ENCODE measurements around the gene RIOK3.
"Not testable (repeated sequence)": the region's sequence is repeated elsewhere in the genome, so short reads cannot be mapped to it uniquely, and the experiment has no call there.

The RIOK3 gene

DNA sequence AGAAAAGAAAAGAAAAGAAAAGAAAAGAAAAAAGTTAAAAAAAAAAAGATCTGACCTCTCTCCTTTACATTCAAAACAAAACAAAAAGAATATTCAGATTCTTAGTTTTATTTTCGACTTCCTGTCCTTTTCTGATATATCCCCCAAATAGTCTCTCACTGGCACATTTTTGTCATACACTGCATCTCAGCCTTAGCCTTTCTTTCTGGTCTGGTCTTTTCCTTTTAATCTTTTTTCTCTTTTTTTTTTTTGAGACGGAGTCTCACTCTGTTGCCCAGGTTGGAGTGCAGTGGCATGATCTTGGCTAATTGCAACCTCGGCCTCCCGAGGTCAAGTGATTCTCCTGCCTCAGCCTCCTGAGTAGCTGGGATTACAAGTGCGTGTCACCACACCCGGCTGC is 1.6 kb upstream of the RIOK3 start:
- no peak for DNase-seq (ENCODE audit: low read depth)

DNA sequence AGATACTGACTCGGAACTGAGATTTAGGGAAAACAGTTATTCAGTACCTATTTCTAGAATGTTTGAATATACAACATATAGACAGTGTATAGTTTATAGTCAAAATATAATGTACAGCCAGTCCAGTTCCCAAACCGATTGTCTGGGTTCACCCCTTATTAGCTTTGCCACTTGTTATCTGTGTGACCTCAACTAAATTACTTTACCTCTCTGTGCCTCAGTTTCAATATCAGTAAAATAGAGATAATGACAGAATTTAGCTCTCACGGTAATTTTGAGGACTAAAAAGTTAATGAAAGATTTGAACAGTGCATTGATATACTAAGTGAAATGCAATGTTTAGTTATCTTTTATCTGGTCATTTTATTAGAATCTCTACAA is 750 bp upstream of the RIOK3 start:
- no peak for DNase-seq (ENCODE audit: low read depth)

DNA sequence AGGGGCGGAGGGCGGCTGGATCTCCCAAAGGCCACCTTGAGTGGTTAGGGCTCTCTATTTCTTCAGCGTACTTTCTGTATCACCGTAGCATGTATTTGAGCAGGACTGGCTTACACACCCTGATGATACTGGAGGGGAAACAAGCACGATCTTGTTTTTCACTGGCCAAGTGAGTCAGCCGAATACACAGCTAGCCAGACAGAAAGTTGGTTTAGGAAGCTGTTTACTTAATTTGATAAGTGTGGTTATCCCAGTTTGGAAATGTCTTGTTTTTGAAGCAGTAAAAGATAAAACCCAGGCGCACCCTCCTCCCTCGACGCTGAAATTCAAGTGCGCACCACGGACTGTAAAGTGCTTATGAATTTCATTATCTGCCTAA is 582 bp downstream of the RIOK3 start:
- no peak for DNase-seq (ENCODE audit: low read depth)

DNA sequence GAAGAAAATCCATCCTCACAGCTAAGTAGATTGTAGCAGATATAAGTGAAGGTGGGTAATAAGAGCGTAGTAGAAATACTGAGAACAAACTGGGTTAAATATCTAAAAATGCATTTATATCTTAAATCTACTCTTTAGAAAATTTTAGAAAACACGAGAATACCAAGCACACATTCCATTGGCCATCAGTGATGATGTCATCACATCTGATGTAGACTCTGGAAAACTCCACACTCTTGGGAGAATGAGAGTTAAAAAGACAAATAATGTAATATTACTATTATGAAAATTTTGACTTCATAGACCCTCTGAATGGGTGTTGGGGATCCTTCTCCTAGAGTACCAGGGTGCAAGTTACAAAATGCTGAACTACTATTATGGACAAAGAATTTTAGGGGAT is 3.7 kb downstream of the RIOK3 start:
- no peak for DNase-seq (ENCODE audit: low read depth)

DNA sequence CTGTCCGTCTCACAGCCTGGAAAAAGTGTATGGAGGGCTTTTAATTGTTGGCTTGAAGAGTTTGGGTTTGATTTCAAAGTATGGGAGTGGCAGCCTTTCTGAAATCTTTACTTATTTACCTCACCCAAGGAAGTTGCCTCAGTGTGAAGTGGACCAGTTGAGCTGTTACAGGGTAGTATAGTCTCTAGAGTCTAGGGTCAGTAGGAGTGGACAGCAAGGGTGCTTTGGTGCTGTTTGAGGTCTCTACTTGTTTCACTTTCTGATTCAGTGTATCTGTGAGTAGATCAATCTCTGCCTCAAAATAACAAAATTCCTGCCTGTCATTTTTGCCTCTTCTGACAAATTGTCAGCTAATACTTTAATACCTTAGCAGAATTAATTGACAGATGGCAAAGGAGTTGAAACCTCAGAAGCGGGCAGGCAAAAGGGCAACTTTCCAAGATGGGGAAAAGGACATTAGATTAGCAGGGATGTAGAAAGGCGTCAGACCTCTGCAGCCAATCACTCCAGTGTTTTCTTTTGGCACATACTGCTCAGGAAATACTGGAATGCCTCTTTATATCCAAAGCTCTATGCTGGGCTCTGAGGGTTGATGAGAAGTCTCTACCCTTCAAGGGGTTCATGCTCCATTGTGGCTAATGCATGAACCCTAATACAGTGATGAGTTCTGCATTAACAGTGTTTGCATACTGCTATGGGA is 5.9 kb downstream of the RIOK3 start:
- no peak for DNase-seq (ENCODE audit: low read depth)

DNA sequence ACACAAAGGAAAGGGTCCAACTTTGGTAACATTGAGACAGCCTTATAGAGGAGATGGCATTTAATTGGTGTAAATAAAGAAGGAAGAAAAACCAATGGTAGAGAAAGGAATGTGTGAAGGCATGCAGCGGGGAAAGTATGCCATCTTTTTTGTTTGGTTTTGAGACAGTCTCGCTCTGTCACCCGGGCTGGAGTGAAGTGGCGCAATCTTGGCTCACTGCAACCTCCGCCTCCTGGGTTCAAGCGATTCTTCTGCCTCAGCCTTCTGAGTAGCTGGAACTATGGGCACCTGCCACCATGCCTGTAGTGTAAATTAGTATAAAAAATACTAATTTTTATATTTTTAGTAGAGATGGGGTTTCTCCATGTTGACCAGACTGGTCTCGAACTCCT is 6.4 kb downstream of the RIOK3 start:
- no peak for DNase-seq (ENCODE audit: low read depth)

DNA sequence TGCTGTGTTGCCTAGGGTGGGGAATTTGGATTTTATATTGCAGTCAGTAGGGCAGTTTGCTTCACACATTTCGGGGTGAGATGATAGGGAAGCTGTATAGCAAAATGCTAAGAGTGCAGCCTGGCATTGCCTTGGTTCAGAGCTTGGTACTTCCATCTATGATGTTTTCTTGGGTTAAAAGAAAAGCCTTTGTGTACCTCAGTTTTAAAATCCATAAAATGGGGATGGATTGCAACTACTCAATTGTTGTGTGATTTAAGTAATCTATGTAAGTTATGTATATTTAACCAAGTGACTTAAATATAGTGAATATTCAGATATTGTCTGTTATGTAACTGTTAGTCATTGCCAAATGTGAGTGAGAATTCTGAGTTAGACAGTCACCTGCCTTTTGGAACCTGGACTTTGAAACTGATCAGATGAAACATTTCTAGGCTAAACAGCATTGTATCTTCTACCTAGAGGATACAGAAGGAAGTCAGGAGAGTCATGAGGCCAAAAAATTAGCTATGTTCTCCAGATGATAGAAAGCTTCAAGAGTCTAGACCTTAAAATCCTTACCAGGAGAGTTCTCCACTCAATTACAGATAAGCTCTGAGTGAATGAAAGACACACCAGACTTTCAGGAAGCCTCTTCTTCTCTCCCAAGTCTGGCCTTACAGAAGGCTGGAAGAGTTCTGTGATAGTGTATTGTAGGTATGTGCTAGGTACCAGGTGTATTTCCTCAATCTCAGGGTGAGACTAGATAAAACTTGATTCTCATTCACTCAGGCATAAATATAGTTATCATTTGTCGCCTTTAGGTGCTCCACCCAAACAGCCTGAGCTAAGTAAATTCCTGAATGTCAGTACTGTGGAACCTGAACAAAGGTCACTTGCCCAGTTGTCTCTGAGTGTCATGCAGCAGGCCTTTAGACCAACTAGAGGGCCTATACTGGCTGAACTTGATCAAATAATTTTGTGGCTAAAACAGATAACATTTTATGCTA is 7.5 kb downstream of the RIOK3 start:
- no peak for DNase-seq (ENCODE audit: low read depth)

DNA sequence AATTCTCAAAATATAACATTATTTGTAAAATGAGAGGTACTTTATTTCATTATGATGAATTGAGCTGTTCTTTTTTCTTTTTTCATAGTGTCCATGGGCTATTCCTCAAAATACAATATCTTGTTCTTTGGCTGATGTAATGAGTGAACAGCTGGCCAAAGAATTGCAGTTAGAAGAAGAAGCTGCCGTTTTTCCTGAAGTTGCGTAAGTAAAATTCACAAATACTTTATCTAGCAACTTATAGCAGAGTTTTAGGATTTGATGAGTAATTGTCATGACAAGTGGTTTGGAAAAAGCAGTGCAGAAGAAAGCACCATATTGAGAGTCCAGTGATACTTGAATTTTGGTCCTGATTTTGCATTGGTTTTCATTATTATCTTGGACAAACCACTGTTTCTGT is 9.8 kb downstream of the RIOK3 start:
- DNase-seq (ENCODE audit: low read depth) = no peak

DNA sequence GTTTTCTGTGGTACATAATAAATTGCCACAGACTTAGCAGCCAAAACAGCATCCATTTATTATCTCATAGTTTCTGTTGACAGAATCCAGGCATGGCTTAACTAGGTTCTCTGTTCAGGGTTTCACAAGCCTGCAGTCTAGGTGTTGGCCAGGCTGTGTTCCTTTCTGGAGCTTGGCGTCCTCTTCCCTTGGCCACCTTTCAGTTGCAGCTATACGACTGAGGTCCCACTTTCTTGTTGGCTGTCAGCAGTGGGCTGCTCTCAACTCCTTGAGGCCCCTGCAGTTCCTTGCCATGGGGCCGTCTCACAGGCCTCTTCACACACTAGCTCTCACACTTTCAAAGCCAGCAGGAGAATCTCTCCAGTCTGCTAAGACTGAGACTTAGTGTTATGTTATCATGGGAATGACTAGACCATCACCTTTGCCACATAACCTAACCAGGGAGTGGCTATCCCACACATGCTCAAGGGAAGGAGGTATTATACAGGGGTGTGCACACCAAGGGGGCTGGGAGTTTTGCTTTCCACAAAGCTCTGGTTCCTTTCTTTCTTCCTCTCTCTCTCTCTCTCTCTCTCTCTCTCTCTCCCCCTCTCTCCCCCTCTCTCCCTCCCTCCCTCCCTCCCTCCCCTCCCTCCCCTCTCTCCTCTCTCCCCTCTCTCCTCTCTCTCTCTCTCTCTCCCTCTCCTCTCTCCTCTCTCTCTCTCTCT is 15.8 kb downstream of the RIOK3 start:
- DNase-seq (ENCODE audit: low read depth) = no peak

DNA sequence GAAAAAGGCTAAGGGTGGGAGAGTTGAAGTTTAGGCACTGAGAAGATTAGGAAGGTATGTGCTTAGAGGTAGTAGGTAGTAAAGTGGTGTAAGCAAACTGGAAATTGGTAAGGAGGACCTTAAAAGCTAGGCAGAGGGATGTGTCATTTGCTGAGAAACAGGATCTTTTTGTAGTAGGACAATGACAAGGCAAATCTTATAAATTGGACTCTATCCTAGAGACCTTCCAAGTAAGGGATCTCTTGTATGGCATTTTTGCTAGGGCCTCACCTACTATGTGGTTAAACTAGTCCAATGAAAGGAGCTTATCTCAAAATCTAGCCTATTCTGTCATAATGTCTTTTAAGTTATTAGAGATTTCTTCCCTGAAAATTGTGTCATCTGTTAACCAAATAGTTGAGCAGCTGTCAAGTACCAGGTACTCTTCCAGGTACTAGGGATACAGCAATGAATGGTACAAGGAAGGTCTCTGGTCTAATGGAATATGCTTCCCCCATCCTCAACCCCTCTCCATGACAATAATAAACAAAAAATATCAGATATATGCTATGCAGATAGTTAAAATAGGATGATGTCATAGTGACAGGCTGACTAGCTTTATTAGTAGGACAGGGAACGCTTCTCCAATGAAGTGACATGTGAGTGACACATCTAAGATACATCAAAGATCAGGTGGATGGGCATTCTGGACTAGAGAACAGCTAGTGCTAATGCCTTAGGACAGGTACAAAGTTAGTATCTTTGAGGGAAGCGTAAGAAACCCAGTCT is 17.7 kb downstream of the RIOK3 start:
- DNase-seq (ENCODE audit: low read depth) = no peak

DNA sequence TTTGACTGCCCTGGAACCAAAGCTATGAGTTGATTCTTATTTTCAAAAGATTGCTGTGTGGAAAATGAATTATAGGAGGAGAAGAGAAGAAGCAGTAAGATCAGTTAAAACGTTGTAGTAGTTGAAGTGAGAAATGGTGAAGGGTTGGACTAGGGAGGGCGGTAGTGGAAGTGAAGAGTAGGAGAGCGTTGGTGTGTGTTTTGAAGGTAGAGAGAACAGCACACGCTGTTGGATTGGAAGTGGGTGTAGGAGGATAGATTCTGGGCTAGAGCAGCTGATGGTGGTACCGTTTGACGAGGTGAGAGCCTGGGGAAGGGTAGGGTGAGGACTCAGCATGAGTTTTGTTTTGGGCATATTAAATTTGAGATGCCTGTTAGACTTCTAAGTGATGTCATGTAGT is 18.4 kb downstream of the RIOK3 start:
- DNase-seq (ENCODE audit: low read depth) = no peak

DNA sequence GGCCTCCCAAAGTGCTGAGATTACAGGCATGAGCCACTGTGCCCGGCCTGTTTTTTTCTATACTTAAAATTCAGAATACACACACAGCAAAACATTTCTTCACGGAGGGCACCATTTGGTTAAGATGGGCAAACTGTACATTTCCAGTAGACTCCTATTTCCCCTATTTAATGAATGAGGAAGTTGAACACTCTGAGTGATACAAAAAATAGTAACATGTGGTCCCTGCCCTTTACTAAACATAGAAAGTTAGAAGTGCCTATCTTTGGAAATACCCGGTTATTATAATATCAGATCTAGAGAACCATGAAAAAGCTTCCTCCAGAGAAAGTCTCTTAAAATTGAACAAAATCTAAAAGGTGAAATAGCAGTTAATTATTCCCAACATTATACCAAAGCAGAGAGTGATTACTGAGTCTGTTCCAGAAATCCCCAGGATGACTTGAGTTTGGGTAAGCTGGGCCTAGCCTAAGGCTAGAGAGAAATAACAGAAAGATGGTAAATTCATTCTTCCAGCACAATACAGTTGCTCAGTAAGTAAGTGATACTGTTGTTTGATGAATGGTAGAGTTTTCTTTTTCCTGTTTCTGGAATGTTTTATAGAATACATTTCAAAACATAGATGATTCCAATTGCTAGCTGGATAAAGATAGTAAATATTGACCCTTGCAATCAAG is 26.9 kb downstream of the RIOK3 start:
- no peak for DNase-seq (ENCODE audit: low read depth)

DNA sequence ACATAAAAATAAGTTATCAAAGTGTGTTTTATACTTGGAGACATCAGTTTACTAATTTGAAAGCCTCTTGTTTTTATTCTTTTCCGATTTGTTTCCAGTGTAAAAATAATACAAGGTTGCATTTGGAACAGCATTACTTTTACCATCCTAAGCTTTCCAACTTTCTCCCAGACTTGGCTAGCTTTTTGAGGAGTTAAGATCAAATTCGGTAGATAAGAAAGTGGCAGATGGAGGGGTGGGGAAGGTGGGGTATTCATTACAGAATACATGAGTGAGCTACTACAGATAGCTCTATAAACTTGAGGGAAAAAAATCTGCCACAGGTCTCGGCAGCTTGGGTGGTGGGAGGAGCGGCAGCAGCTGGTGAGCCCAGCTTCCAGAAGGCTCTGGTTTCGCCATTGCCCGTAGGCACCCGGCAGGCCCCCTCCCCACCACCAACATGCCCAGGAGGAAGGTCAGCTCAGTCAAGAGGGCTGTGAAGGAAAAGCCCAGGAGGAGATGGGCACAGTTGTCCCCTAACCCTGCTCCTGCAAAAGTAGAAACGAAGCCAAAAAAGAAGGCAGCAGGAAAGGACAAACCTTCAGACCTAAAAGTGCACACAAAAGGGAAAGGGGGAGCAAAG is 31.6 kb downstream of the RIOK3 start:
- DNase-seq (ENCODE audit: low read depth) = no peak

DNA sequence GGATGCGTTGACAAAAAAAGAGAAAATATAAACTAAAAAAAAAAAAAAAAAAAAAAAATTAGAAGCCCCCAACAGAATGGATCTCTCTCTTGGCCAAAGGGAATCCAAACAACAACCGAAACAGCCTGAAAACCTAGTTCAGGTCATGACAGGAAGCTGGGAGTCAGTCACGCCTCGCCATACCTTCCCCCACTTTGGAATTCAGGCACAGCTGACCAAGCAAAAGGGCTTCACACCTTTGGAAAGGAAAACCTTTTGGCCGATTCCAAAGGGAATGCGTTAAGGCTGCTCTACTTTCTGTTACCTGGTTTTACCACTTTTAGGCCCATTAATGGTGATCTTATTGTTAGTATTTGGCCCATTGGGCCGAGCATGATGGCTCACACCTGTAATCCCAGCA is 32.3 kb downstream of the RIOK3 start:
- no peak for DNase-seq (ENCODE audit: low read depth)

DNA sequence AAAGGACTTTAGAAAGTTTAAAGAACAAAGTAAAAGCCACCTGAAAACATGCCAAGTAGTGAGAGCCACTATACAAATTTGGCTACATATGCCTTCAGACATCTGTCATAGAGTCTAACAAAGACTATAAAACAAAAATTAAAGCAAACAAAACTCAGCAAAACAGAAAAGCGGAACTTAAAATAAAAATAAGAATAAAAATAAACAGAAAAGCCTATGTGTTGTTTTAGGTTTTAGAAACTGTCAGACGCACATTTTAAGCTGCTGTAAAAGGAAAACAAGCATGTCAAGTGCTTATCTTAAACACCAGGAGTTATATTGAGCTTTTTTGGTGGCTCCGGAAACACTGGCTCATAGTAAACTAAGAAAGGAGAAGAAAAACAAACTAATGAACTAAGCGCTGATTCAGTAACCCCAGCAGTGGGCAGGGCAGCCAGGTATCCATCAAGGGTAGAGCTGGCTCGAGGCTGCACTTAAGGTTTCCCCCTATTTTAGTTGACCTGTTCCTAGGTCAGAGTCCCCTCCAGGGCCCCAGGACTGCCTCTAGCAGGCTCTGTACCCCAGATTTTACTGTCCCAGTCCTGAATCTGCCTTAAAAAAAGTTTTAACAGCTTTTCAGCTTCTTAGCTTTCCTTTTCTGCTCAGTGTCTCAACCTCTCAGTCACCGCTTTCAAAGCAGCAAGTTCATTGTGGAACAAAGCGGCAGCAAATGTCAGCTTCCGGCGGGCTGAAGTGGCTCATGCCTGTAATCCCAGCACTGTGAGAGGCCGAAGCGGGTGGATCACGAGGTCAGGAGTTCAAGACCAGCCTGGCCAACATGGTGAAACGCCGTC is 34.9 kb downstream of the RIOK3 start:
- no peak for DNase-seq (ENCODE audit: low read depth)

DNA sequence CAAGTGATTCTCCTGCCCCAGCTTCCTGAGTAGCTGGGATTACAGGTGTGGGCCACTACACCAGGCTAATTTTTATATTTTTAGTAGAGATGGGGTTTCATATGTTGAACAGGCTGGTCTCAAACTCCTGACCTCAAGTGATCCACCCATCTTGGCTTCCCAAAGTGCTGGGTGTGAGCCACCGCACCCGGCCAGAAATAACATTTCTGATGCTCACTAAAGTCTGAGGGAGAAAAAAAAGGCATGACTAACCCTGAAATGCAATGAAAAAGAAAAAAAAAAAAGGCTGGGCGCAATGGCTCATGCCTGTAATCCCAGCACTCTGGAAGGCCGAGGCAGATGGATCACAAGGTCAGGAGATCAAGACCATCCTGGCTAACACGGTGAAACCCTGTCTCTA is 36.5 kb downstream of the RIOK3 start:
- not testable (repeated sequence) for DNase-seq (ENCODE audit: low read depth)

DNA sequence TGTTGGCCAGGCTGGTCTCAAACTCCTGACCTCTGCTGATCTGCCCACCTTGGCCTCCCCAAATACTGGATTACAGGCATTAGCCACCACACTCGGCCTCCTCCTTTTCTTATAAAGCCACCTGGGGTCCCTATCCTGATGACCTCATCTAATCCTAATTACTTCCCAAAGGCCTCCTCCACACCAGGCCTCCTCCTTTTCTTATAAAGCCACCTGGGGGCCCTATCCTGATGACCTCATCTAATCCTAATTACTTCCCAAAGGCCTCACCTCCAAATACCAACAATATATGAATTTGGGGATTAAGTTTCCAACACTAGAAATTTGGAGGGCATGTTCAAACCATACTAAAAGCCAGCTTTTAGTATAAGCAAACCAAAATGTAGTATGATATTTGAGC is 40.6 kb downstream of the RIOK3 start:
- DNase-seq (ENCODE audit: low read depth) = no peak

DNA sequence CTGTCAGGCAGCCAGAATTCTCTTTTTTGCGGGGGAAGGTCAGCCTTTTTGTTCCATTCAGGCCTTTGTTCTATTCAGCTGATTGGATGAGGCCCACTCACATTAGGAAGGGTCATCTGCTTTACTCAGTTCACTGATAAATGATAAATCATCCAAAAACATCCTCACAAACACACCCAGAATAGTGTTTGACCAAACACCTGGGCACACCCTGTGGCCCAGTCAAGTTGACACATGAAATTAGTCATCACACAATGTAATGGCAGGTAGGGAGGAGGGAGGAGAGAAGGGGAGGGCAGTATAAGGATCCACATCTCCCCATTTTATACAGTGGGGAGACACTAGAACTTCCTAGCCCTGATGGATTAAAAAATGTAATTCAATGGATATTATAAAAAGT is 41.9 kb downstream of the RIOK3 start:
- DNase-seq (ENCODE audit: low read depth) = no peak

DNA sequence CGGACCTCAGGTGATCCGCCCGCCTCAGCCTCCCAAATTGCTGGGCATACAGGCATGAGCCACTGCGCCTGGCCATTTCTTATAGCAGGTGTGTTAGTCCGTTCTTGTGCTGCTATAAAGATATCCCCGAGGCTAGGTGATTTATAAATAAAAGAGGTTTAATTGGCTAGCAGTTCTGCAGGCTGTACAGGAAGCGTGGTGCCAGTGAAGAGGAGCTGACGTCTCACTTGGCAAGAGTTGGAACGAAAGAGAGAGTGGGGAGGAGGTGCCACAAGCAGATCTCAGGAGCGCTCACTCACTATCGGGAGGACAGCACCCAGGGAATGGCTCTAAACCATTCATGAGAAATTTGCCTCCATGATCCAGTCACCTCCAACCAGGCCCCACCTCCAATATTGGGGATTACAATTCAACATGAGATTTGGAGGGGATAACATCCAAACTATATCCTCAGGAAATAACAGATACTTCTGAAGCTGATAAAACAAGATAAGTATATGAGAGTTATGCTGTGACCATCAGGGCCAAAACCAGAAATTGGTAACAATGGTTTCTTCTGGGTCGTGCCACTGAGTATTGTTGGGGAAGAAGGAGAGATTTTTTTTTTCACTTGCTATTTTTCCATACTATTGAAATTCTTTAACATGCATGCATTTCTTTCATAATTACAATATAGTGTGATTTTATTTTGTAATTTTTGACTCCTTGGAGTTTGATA is 42.8 kb downstream of the RIOK3 start:
- no peak for DNase-seq (ENCODE audit: low read depth)

DNA sequence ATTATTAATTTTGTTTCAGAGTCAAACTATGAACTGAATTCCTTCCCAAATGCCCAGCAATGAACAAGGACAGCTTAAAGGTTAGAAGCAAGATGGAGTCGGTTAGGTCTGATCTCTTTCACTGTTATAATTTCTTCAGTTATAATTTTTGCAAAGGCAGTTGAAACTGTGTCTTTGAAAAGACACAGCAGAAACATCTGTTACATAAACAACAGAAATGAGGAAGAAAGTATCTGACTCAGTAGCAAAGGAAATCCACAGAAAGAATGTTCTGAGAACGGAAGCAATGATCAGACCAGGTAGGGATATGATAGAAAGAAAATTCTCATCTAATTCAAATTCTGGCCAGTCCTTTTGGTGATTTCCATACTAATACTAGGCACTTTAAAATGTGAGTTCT is 45.0 kb downstream of the RIOK3 start:
- no peak for DNase-seq (ENCODE audit: low read depth)
